Central memory CD8-positive, alpha-beta T cell (primary cell): ENCODE data around the gene SH3BP5L.

ENCODE experiments used
- ATAC-seq: fragments of 150-1000 bp; cut with Tn5 transposase; replicated peaks from 2 replicates; pipeline ENCODE4 v1.10.0; 2022; ENCODE audit warnings: mild to moderate bottlenecking, moderate FRiP score, moderate number of reproducible peaks; ENCODE audit not compliant: poor library complexity, severe bottlenecking; ENCODE audit errors: extremely low read depth
- DNase-seq, 2 donors: peaks; one replicate each; pipeline ENCODE4 v3.0.0; 2021; ENCODE audit warnings: low spot score in 2 of 2
- H3K27ac Mint-ChIP-seq: one replicate; pipeline ENCODE4 v1.8.0; 2022; ENCODE audit warnings: low read depth, mild to moderate bottlenecking, moderate library complexity, mixed read lengths
- H3K27me3 Mint-ChIP-seq: one replicate; pipeline ENCODE4 v1.8.0; 2022; ENCODE audit warnings: mixed read lengths
- H3K36me3 Mint-ChIP-seq: one replicate; pipeline ENCODE4 v1.8.0; 2022; ENCODE audit warnings: mild to moderate bottlenecking, moderate library complexity, mixed read lengths; ENCODE audit not compliant: insufficient read depth
- H3K4me1 Mint-ChIP-seq: one replicate; pipeline ENCODE4 v1.8.0; 2022; ENCODE audit warnings: mixed read lengths
- H3K4me3 Mint-ChIP-seq: one replicate; pipeline ENCODE4 v1.8.0; 2022; ENCODE audit warnings: mild to moderate bottlenecking, moderate library complexity, mixed read lengths
- H3K9me3 Mint-ChIP-seq: one replicate; pipeline ENCODE4 v1.8.0; 2022; ENCODE audit warnings: mixed read lengths

SH3BP5L gene

DNA sequence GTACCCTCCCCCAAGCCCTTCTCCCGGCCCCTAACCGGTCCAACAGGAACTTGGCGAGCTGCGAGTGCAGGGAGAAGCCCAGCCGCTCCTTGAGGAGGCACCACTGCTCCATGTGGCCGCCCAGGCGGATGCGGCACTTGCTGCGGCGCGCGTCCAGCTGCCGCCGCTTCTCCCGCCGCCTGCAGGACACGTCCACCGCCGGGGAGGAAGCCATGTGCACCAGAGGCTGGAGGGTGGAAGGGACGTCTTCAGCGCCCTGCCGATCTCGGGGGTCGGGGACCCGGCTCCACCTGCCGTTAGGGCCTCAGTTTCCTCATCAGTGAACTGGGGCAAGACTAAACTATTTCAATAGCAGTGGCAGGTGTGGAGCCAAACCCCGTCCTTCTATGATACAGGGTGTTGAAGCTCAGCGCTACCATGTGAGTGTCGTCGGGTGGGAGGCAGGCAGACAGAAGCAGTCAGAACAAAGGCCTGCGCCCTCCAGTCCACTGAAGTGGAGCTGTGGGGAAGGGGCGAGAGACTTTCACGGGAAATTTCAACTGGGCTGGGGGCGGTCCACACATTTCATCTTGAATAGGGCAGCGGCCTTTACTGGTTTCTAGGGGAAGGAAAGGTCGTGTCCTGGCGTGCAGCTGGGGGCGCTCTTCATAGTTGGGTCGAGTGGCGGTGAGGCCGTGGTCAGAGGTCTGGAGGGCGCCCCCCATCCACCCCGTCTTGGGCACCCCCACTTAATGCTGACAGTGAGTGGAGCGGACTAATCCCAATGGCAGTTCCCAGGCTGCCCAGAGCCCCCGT lies 32.6 kb upstream of the SH3BP5L start:
- peak overlapping the region; percentile 82 for H3K4me3 Mint-ChIP-seq
- H3K4me1 Mint-ChIP-seq, result peaks cover 49% of the 10 kb centered on the region
- no peaks in the 10 kb centered on the region for H3K9me3 Mint-ChIP-seq
- H3K27me3 Mint-ChIP-seq, result no peaks in the 10 kb centered on the region
- peaks cover 21% of the 10 kb centered on the region for H3K36me3 Mint-ChIP-seq
- H3K27ac Mint-ChIP-seq, result peak overlapping the region; percentile 83
- peak; percentile 38 for ATAC-seq
- DNase-seq, result peak in 1 of 2 donors; percentile 29

DNA sequence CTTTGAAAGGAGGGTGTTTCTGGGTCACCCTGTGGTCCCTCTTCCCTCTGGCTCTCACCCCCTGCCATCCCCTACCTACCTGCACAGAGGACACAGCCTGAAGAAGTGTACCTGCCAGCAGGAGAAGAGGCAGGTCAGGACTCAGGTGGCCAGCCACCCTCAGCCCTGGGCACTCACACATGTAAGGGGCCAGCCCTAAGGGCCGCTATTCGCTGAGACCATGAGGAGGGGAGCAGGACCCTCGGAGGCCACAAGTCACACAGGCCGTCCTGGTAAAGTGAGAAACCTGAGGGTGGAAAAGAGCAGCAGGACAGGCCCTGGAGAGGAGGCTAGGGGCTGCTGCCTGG lies 32.0 kb upstream of the SH3BP5L start:
- Mint-ChIP-seq H3K9me3 (no peaks in the 10 kb centered on the region), H3K27ac (peak overlapping the region; percentile 83), H3K4me1 (peaks cover 46% of the 10 kb centered on the region), H3K4me3 (peak overlapping the region; percentile 82), H3K27me3 (no peaks in the 10 kb centered on the region), H3K36me3 (peaks cover 20% of the 10 kb centered on the region)
- DNase-seq, result no peak
- ATAC-seq, result no peak

DNA sequence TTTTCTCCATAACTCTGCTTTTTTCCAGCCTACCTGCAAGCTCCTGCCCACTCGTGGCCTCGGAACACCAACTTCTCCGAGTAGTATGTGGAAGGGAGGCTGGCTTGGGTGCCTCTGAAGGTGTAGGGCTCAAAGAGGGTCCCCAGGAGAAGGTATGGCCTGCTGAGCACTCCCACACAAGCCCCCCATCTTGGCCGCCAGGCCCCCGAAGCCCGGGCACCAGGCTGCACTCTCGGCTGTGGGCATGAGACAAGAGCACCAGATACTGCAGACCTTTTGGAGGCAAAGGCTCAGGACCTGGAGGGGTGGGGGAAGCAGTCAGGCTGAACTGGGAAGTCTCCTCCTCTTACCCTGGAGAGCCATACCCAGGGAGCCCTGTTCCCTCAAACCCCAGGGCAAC lies 31.5 kb upstream of the SH3BP5L start:
- peaks cover 20% of the 10 kb centered on the region for H3K36me3 Mint-ChIP-seq
- no peak for ATAC-seq
- no peaks in the 10 kb centered on the region for H3K27me3 Mint-ChIP-seq
- DNase-seq, result no peak
- H3K27ac Mint-ChIP-seq, result peak overlapping the region; percentile 83
- H3K9me3 Mint-ChIP-seq, result no peaks in the 10 kb centered on the region
- peaks cover 40% of the 10 kb centered on the region for H3K4me1 Mint-ChIP-seq
- H3K4me3 Mint-ChIP-seq, result peak overlapping the region; percentile 82

DNA sequence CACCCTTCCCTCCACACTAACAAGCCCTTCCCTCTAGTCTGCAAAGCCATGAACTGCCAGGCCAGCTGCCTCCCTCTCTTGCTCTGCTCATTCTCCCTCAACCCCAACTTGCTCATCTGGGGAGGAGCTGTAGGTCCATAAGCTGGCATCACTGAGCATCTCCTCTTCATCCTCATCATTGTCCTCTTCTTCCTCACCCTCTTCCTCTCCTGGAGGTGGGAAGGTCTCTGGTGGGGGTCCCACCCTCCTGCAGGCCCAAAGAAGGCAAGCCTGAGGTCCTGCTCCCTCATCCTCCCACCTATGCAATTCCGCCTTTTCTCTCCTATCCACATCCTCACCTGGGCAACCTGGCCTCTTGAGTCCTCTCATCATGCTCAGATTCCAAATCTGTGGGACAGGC lies 30.5 kb upstream of the SH3BP5L start:
- Mint-ChIP-seq H3K36me3 (peaks cover 21% of the 10 kb centered on the region), H3K27me3 (no peaks in the 10 kb centered on the region), H3K27ac (peak overlapping the region; percentile 85), H3K9me3 (no peaks in the 10 kb centered on the region), H3K4me3 (peak overlapping the region; percentile 3), H3K4me1 (peaks cover 37% of the 10 kb centered on the region)
- DNase-seq, result no peak
- no peak for ATAC-seq

DNA sequence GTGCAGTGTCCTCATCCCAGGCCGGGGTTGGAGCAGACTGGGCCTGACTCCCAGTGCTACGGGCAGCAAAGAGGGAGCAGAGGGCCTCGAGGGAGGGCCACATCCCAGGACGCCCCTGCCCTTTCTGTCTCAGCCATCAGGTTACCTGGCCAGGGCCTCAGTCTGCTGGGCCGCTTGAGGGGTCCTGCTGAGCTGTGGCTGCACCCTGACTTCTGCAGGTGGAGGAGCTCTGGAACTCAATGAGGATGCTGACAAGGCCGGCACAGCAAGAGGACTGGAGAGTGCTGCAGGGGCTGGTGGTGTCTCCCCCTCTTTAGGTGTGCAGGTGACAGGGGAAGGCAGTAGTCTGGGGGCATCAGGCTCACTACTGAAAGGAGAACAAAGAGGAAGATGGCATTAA lies 29.9 kb upstream of the SH3BP5L start:
- H3K4me3 Mint-ChIP-seq, result no peak overlapping the region
- ATAC-seq, result no peak
- H3K27me3 Mint-ChIP-seq, result no peaks in the 10 kb centered on the region
- H3K9me3 Mint-ChIP-seq, result no peaks in the 10 kb centered on the region
- no peak overlapping the region for H3K27ac Mint-ChIP-seq
- peaks cover 21% of the 10 kb centered on the region for H3K36me3 Mint-ChIP-seq
- no peak for DNase-seq
- H3K4me1 Mint-ChIP-seq, result peaks cover 37% of the 10 kb centered on the region

DNA sequence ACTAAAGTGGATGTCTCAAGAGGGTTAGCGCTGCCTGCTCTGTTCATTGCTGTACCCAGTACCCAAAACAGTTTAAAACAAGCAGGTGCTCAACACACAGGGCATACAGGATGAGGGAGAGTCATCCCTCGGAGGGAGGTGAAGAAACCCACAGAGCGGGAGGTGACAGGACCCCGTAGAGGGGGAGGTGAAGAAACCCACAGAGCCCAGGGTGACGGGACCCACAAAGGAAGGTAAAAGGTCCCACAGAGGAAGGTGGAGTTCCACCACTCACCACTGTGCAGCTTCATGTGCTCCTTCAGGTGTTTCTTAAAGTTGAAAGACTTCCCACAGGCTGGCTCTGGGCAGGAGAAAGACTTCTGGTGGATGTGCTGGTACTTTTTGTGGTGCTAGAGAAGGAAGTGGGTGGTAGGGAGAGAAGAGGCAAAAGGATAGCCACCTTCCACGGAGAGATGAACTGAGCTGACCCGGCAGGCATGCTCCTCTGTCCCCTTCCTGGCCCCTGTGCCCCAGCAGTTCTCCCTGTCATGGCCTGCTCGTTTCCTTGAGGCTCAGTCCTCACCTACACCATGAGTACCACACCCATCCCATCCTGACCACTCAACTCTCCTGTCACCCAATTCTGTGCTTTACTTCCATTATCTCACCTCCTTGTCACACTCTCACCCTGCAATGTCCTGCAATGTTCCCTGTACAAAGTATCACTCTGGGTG lies 28.1 kb upstream of the SH3BP5L start:
- no peak overlapping the region for H3K4me3 Mint-ChIP-seq
- ATAC-seq, result peak; percentile 80
- H3K36me3 Mint-ChIP-seq, result peaks cover 19% of the 10 kb centered on the region
- H3K27ac Mint-ChIP-seq, result no peak overlapping the region
- peak; percentile 28 to 58 for DNase-seq
- H3K9me3 Mint-ChIP-seq, result no peaks in the 10 kb centered on the region
- H3K27me3 Mint-ChIP-seq, result no peaks in the 10 kb centered on the region
- H3K4me1 Mint-ChIP-seq, result peaks cover 27% of the 10 kb centered on the region

DNA sequence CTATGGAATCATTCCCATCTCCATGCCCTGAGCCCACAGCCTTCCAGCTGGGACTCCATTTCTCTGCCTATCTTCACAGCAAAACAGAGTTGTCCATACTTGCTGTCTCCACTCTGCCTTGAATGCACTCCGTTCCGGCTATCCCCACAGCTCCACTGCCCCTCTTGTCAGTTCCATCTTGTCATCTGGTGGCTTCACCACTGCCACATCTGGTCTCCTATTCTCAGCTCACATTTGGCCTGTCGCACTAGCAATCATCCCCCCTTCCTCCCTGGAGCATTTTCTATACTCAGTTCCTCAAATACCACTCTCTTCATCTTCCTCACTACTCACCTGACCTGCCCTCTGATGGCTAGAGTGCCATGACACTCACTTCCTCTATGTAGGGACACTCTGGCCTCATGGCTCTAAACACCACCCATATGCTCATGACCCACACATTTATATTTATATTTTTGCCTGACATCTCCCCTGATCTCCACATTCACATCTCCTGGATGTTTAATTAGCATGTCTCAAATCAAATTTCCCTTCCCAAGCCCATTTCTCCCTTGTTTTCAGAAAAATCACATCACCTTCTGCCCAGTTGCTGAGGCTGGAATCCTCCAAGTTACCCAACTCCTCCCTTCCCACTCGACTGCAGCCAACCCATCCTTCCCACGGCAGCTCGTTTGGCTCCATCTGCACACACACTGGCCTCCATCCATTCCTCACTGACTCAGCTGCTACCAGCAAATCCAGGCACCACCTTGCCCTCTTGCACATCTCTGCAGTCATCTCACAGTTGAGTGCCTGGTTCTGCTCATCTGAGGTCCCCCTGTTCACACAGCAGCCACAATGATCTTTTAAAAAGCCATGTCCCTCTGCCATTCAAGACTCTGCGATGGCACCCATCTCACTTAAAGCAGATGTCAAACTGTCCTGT lies 27.0 kb upstream of the SH3BP5L start:
- Mint-ChIP-seq H3K4me3 (no peak overlapping the region), H3K36me3 (peaks cover 16% of the 10 kb centered on the region), H3K9me3 (no peaks in the 10 kb centered on the region), H3K27ac (no peak overlapping the region), H3K4me1 (peaks cover 18% of the 10 kb centered on the region), H3K27me3 (no peaks in the 10 kb centered on the region)
- DNase-seq, result no peak
- no peak for ATAC-seq

DNA sequence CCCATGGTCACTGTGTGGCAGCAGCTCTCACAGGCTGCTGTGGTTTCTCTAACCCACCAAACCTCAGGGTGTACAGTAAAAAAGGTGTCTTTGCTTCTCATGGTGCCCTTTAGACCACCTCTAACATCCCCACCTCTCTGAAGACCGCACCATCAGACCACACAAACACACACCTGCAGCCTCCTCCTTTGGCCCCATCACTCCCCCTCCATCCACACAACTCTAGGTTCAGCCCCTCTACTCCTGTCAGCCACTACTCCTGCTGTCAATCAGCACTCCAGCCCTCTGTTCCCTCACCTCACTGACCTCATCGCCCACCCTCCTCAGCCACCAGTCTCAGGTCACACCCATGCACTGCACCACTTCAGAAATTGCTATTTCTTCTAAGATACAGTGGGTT lies 25.7 kb upstream of the SH3BP5L start:
- H3K27me3 Mint-ChIP-seq, result no peaks in the 10 kb centered on the region
- H3K36me3 Mint-ChIP-seq, result peaks cover 21% of the 10 kb centered on the region
- no peak for ATAC-seq
- H3K4me1 Mint-ChIP-seq, result peaks cover 7% of the 10 kb centered on the region
- no peak overlapping the region for H3K27ac Mint-ChIP-seq
- H3K4me3 Mint-ChIP-seq, result no peak overlapping the region
- no peak for DNase-seq
- no peaks in the 10 kb centered on the region for H3K9me3 Mint-ChIP-seq

DNA sequence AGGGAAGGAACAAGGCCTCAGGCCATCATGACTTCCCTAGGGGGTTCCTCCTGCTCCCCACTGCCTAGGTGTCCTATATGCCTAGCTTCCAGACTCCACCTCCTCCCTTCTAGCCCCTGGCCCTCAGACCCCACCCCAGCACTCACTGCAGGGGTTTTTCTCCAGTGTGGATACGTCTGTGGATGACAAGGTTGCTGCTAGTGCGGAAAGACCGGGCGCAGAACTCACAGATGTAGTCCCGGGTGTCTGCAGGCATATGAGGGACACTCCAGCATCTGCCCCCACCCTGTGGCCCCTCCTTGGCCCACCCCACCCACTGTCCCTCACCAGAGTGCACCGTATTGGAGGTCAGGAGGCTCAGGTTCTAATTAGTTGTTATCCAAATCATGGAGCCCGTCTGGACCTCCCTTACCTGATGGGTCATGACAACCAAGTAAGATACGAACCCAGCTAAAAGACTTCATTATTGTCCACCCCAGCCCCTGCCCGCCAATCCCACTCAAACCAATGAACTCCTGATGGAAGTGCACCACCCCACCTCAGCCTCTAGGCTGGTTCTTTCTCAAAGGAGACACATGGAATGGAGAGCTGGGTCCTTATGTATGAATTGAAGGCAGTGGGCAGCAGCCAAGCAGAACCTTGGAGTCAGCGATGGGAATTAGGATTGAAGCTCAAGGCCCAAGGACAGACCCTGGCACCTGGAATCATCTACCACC lies 25.0 kb upstream of the SH3BP5L start:
- H3K27ac Mint-ChIP-seq, result no peak overlapping the region
- no peak for DNase-seq

DNA sequence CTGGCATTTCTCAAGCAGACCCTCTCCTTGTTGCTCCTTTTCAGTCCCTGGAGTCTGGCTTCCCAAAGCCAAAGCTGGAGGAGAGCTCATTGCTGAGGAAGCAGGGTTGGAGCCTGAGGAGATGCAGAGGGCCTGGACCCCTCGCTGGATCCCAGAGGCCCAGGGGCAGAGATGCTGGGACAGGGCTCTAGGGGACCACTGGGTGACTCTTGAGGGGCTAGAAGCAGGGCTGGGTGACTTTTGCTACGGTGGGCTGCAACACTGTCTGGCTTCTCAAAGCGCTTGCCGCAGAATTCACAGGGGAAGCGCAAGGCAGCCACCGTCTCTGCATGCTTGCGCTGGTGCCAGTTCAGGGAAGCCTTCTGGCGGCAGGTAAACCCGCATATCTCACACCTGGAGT lies 24.4 kb upstream of the SH3BP5L start:
- Mint-ChIP-seq H3K36me3 (peaks cover 27% of the 10 kb centered on the region), H3K4me3 (no peak overlapping the region), H3K9me3 (no peaks in the 10 kb centered on the region), H3K27me3 (no peaks in the 10 kb centered on the region), H3K27ac (no peak overlapping the region), H3K4me1 (no peaks in the 10 kb centered on the region)
- DNase-seq (no peak), ATAC-seq (no peak)

More for the DNA sequence above, 25.0 kb upstream of the SH3BP5L start:
- no peak for ATAC-seq
- H3K9me3 Mint-ChIP-seq, result no peaks in the 10 kb centered on the region
- H3K27me3 Mint-ChIP-seq, result no peaks in the 10 kb centered on the region
- peaks cover 24% of the 10 kb centered on the region for H3K36me3 Mint-ChIP-seq
- H3K4me3 Mint-ChIP-seq, result no peak overlapping the region
- H3K4me1 Mint-ChIP-seq, result no peaks in the 10 kb centered on the region

DNA sequence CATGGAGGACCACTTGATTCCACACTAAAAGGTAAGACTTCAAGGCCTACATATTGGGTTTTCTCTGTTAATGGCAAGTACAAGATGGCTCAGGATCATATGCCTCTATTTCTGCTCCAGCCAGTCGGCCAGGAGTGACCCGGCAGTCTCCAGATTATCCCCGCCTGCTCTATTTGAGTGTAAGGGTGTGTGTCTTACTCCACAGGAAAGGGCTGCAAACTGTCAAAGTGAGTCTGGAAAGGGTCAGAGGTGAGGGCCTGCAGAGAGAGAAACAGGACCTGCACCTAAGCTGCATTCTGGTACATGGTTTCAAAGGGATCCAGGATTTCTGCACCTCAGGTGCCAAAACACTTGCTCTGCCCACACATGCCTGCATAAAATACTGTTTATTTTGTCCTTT lies 23.9 kb upstream of the SH3BP5L start:
- DNase-seq (no peak), ATAC-seq (no peak)
- Mint-ChIP-seq H3K27ac (no peak overlapping the region), H3K9me3 (no peaks in the 10 kb centered on the region), H3K4me3 (no peak overlapping the region), H3K36me3 (peaks cover 26% of the 10 kb centered on the region), H3K4me1 (no peaks in the 10 kb centered on the region), H3K27me3 (no peaks in the 10 kb centered on the region)

DNA sequence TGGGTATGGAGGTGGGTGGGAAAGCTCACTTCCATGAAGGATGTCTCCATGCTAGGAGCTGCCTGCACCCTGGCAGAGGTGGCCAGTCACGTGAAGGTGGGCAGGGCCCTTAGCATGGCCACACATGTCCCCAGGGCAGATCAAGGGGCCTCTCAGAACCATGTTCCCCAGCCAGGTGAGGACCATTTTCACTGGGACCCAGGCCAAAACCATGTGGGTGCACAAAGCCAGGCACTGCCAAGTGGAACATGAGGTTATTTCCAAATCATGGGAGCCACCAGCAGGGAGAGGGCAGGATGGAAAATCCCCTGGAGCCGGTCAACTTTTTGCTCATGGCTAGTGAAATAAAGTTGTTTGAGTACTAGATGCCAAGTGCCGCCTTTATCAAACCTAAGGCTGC lies 23.4 kb upstream of the SH3BP5L start:
- no peak for DNase-seq
- Mint-ChIP-seq H3K9me3 (no peaks in the 10 kb centered on the region), H3K36me3 (peaks cover 31% of the 10 kb centered on the region), H3K27me3 (no peaks in the 10 kb centered on the region), H3K27ac (no peak overlapping the region), H3K4me3 (no peak overlapping the region), H3K4me1 (no peaks in the 10 kb centered on the region)
- no peak for ATAC-seq
